Measurements from ENCODE around the gene CEP78. TPM values are rescaled to one million over a fixed set of nuclear protein-coding genes. Genes with fewer than 3 reads are reported as not detected.

The CEP78 gene
- total RNA-seq, 1 donor from 2014 or later, result 21.5 TPM

DNA sequence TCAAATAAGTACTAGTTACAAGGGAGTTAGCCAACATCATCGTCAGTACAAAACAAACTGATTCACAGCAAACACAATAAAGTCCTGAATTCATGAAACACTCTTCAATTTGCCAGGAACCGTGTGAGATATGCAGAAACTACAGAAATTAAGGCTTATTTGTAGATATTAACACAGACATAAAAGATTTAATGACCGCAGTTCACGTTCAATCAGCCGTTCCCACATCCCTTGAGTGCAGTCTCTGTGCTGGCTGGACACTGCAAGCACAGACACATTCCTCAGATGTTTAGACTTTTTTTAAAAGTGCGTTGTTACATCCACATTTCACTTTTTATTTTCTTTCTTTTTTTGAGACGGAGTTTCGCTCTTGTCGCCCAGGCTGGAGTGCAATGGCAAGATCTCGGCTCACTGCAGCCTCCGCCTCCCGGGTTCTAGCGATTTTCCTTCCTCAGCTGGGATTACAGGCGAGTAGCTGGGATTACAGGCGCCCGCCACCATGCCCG is 566 bp upstream of the CEP78 start:
- no peaks in the 10 kb centered on the region for H3K36me3 ChIP-seq (ENCODE audit: insufficient read depth, low read length)
- H3K4me1 ChIP-seq (ENCODE audit: insufficient read depth, low read length), result peaks cover 5% of the 10 kb centered on the region
- H3K9me3 Mint-ChIP-seq (ENCODE audit: unreplicated experiment), result no peaks in the 10 kb centered on the region
- H3K36me3 Mint-ChIP-seq (ENCODE audit: low read depth, unreplicated experiment), result peaks cover 3% of the 10 kb centered on the region
- H3K9me3 ChIP-seq (ENCODE audit: insufficient read depth, low read depth, low read length), result no peaks in the 10 kb centered on the region
- TF ChIP-seq, protein P1, sequence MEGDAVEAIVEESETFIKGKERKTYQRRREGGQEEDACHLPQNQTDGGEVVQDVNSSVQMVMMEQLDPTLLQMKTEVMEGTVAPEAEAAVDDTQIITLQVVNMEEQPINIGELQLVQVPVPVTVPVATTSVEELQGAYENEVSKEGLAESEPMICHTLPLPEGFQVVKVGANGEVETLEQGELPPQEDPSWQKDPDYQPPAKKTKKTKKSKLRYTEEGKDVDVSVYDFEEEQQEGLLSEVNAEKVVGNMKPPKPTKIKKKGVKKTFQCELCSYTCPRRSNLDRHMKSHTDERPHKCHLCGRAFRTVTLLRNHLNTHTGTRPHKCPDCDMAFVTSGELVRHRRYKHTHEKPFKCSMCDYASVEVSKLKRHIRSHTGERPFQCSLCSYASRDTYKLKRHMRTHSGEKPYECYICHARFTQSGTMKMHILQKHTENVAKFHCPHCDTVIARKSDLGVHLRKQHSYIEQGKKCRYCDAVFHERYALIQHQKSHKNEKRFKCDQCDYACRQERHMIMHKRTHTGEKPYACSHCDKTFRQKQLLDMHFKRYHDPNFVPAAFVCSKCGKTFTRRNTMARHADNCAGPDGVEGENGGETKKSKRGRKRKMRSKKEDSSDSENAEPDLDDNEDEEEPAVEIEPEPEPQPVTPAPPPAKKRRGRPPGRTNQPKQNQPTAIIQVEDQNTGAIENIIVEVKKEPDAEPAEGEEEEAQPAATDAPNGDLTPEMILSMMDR (IDR thresholded peaks at IDR 0.05; ENCODE audit: insufficient read depth, low read depth, low read length), result no peak
- no peak for TF ChIP-seq EZH2 (IDR thresholded peaks at IDR 0.05; ENCODE audit: insufficient read depth, low read length)
- H3K27me3 ChIP-seq (ENCODE audit: insufficient read depth, low read length), result no peaks in the 10 kb centered on the region
- peak overlapping the region; percentile 83 for H3K27ac ChIP-seq (ENCODE audit: low read depth, low read length)
- peaks cover 8% of the 10 kb centered on the region for H4K20me1 ChIP-seq (ENCODE audit: insufficient read depth, low read length)
- peak overlapping the region; percentile 85 for H3K4me2 ChIP-seq (ENCODE audit: low read length)
- peak overlapping the region; percentile 94 for H2AFZ ChIP-seq (ENCODE audit: low read depth, low read length)
- peak overlapping the region; percentile 72 for H3K4me3 ChIP-seq (ENCODE audit: insufficient read depth, low read depth, low read length)
- peak overlapping the region; percentile 92 for H3K9ac ChIP-seq (ENCODE audit: low read length)
- peaks cover 26% of the 10 kb centered on the region for H3K79me2 ChIP-seq (ENCODE audit: insufficient read depth, low read length)
- peak; percentile 55 for DNase-seq (ENCODE audit: low read depth)
- peak overlapping the region; percentile 96 for H3K4me3 Mint-ChIP-seq (ENCODE audit: unreplicated experiment)
- H3K27me3 Mint-ChIP-seq (ENCODE audit: low read depth, unreplicated experiment), result no peaks in the 10 kb centered on the region
- H3K4me1 Mint-ChIP-seq (ENCODE audit: low read depth, unreplicated experiment), result peaks cover 2% of the 10 kb centered on the region
- peak; percentile 55 for FAIRE-seq
- H3K27ac Mint-ChIP-seq (ENCODE audit: unreplicated experiment), result peak overlapping the region; percentile 91

DNA sequence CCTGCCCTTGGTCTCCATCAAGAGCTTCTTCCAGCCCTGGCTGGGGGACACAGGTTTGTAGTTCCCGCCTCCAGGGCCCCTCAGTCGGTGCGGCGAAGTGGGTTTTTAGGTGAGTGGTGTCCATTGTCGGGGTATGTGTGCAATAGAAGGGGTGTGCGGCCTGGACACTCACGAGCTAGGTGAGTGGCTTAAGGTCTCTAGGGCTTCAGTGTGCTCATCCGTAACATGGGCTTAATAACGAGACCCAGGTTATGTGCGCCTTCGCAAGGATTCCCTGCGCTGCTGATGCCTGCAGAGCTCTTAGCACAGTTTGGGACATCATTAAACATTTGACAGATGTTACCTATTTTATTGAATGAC is 656 bp downstream of the CEP78 start:
- Histone ChIP-seq H3K4me1 (ENCODE audit: insufficient read depth, low read length) (peaks cover 5% of the 10 kb centered on the region), H3K36me3 (ENCODE audit: insufficient read depth, low read length) (no peaks in the 10 kb centered on the region), H4K20me1 (ENCODE audit: insufficient read depth, low read length) (peaks cover 8% of the 10 kb centered on the region), H3K4me2 (ENCODE audit: low read length) (peak overlapping the region; percentile 85), H3K4me3 (ENCODE audit: insufficient read depth, low read depth, low read length) (peak overlapping the region; percentile 72), H3K79me2 (ENCODE audit: insufficient read depth, low read length) (peaks cover 26% of the 10 kb centered on the region), H3K27me3 (ENCODE audit: insufficient read depth, low read length) (no peaks in the 10 kb centered on the region), H3K27ac (ENCODE audit: low read depth, low read length) (peak overlapping the region; percentile 83), H2AFZ (ENCODE audit: low read depth, low read length) (peak overlapping the region; percentile 94), H3K9me3 (ENCODE audit: insufficient read depth, low read depth, low read length) (no peaks in the 10 kb centered on the region), H3K9ac (ENCODE audit: low read length) (peak overlapping the region; percentile 92)
- DNase-seq (ENCODE audit: low read depth) (no peak), FAIRE-seq (no peak)
- Mint-ChIP-seq H3K27ac (ENCODE audit: unreplicated experiment) (peak overlapping the region; percentile 5), H3K9me3 (ENCODE audit: unreplicated experiment) (no peaks in the 10 kb centered on the region), H3K4me1 (ENCODE audit: low read depth, unreplicated experiment) (no peaks in the 10 kb centered on the region), H3K27me3 (ENCODE audit: low read depth, unreplicated experiment) (no peaks in the 10 kb centered on the region), H3K4me3 (ENCODE audit: unreplicated experiment) (peak overlapping the region; percentile 96), H3K36me3 (ENCODE audit: low read depth, unreplicated experiment) (peaks cover 3% of the 10 kb centered on the region)
- TF ChIP-seq EZH2 (IDR thresholded peaks at IDR 0.05; ENCODE audit: insufficient read depth, low read length), result no peak
- TF ChIP-seq, protein P1 (IDR thresholded peaks at IDR 0.05; ENCODE audit: insufficient read depth, low read depth, low read length), result no peak
